A549 (cell line): Measurements from ENCODE around the gene STIM1. TPM values are rescaled to one million over a fixed set of nuclear protein-coding genes. Genes with fewer than 3 reads are reported as not detected.

ENCODE experiments used
- ATAC-seq, 2 experiments: fragments of 200-7000 bp in 1 of 2; fragments of >200 bp in 1 of 2; cut with Nextera tagmentation in 1 of 2; cut with Tn5 transposase in 1 of 2; 3 replicates each; pipeline versions ENCODE4 v1.8.0 to v1.9.1; 2018 to 2020; ENCODE audit warnings: mild to moderate bottlenecking in 1 of 2, moderate library complexity in 1 of 2
- CTCF ChIA-PET: fragments of 300-600 bp; sonication (Branson Sonifier 250); formaldehyde crosslinking; extraction: SDS; loops from one replicate; lab custom pipeline; 2021; ENCODE audit warnings: antibody characterized with exemption, inconsistent platforms; lab: Yijun Ruan, JAX
- POLR2A ChIA-PET: fragments of 350-600 bp; formaldehyde crosslinking; extraction: SDS; loops from one replicate; lab custom pipeline; 2021; ENCODE audit warnings: antibody characterized with exemption, inconsistent platforms; lab: Yijun Ruan, JAX
- DNase-seq, 2 experiments: peaks; one replicate each; pipeline versions ENCODE4 v3.0.0 to v3.0.0-alpha.2; 2011 to 2016; ENCODE audit warnings: low read depth in 1 of 2, low spot score in 1 of 2
- FAIRE-seq: peaks from 2 replicates; lab custom pipeline; 2011; peaks lifted over from hg19 to GRCh38; lab: Jason Lieb, UNC
- H3K27ac ChIP-seq, 2 experiments: fragments of >200 bp; sonication (Bioruptor Twin); formaldehyde crosslinking; 3 replicates each; pipeline ENCODE4 v1.5.1; 2016 to 2017
- H3K4me1 ChIP-seq: fragments of >200 bp; sonication (Bioruptor Twin); formaldehyde crosslinking; 3 replicates; pipeline ENCODE4 v1.6.1; 2016
- H3K4me2 ChIP-seq: fragments of >200 bp; sonication (Bioruptor Twin); formaldehyde crosslinking; 3 replicates; pipeline ENCODE4 v1.6.1; 2016
- H3K4me3 ChIP-seq: fragments of >200 bp; sonication (Bioruptor Twin); formaldehyde crosslinking; 3 replicates; pipeline ENCODE4 v1.5.1; 2016
- H3K9me3 ChIP-seq: fragments of >200 bp; sonication (Bioruptor Twin); formaldehyde crosslinking; 3 replicates; pipeline ENCODE4 v1.6.1; 2016
- BHLHE40 ChIP-seq: IDR thresholded peaks from 2 replicates; pipeline ENCODE4 v1.6.1; 2012; ENCODE audit warnings: low read depth, low read length, inconsistent platforms
- CBX2 ChIP-seq: fragments of 200-600 bp; sonication (generic); IDR thresholded peaks from 2 replicates; pipeline ENCODE4 v1.6.1; 2016; ENCODE audit warnings: low read depth, mild to moderate bottlenecking, borderline replicate concordance
- CEBPB ChIP-seq, 2 experiments: fragments of >200 bp in 1 of 2; sonication (Bioruptor Twin) in 1 of 2; formaldehyde crosslinking in 1 of 2; IDR thresholded peaks; 2 replicates each; pipeline ENCODE4 v1.6.1; 2012 to 2016
- CHD4 ChIP-seq: fragments of 200-600 bp; sonication (generic); IDR thresholded peaks from 2 replicates; pipeline ENCODE4 v1.6.1; 2016; ENCODE audit warnings: antibody characterized with exemption, mild to moderate bottlenecking, borderline replicate concordance
- EHMT2 ChIP-seq: fragments of 200-600 bp; sonication (generic); IDR thresholded peaks from 2 replicates; pipeline ENCODE4 v1.6.1; 2016; ENCODE audit warnings: antibody characterized with exemption, low read depth, mild to moderate bottlenecking, moderate library complexity
- ESRRA ChIP-seq: fragments of 150-350 bp; IDR thresholded peaks from 2 replicates; pipeline ENCODE4 v1.6.1; 2014; ENCODE audit warnings: mild to moderate bottlenecking, low read length, borderline replicate concordance
- FOXS1 ChIP-seq: fragments of 250-450 bp; sonication (Bioruptor Pico); IDR thresholded peaks from 2 replicates; pipeline ENCODE4 v1.5.0; 2020; ENCODE audit warnings: mild to moderate bottlenecking, moderate library complexity
- HDAC2 ChIP-seq: fragments of 200-600 bp; sonication (generic); IDR thresholded peaks from 2 replicates; pipeline ENCODE4 v1.6.1; 2016
- HEYL ChIP-seq: fragments of 250-450 bp; sonication (Bioruptor Pico); IDR thresholded peaks from 2 replicates; pipeline ENCODE4 v1.8.0; 2021; ENCODE audit warnings: mild to moderate bottlenecking, moderate library complexity
- HOXB13 ChIP-seq: fragments of 250-450 bp; sonication (Bioruptor Pico); IDR thresholded peaks from 2 replicates; pipeline ENCODE4 v1.5.0; 2020; ENCODE audit warnings: low read depth, mild to moderate bottlenecking, moderate library complexity
- HOXB5 ChIP-seq: fragments of 250-450 bp; sonication (Bioruptor Pico); IDR thresholded peaks from 2 replicates; pipeline ENCODE4 v1.5.0; 2020; ENCODE audit warnings: mild to moderate bottlenecking, moderate library complexity
- JUNB ChIP-seq: fragments of >200 bp; sonication (Bioruptor Twin); formaldehyde crosslinking; IDR thresholded peaks from 2 replicates; pipeline ENCODE4 v1.6.1; 2016
- KDM1A ChIP-seq: fragments of 200-600 bp; sonication (generic); IDR thresholded peaks from 2 replicates; pipeline ENCODE4 v1.6.1; 2016; ENCODE audit warnings: low read depth, mild to moderate bottlenecking
- KDM5A ChIP-seq: fragments of 200-600 bp; sonication (generic); IDR thresholded peaks from 2 replicates; pipeline ENCODE4 v1.6.1; 2016; ENCODE audit warnings: antibody characterized with exemption, mild to moderate bottlenecking
- MAFK ChIP-seq: fragments of 450-650 bp; IDR thresholded peaks from 2 replicates; pipeline ENCODE4 v1.6.1; 2014; ENCODE audit not compliant: partially characterized antibody
- MAZ ChIP-seq: fragments of 150-350 bp; IDR thresholded peaks from 2 replicates; pipeline ENCODE4 v1.6.1; 2014; ENCODE audit warnings: antibody characterized with exemption, low read depth, low read length, borderline replicate concordance
- MYC ChIP-seq: IDR thresholded peaks from 2 replicates; pipeline ENCODE4 v1.6.1; 2012; ENCODE audit warnings: mild to moderate bottlenecking, inconsistent platforms, low read length, improper control_type of control experiment, borderline replicate concordance
- NR3C1 ChIP-seq: fragments of >200 bp; sonication (Bioruptor Twin); formaldehyde crosslinking; IDR thresholded peaks from 3 replicates; pipeline ENCODE4 v1.6.1; 2017
- RAD21 ChIP-seq, 2 experiments: fragments of >200 bp in 1 of 2; sonication (Bioruptor Twin) in 1 of 2; formaldehyde crosslinking in 1 of 2; IDR thresholded peaks in 1 of 2; conservative IDR thresholded peaks in 1 of 2; 2 replicates in 1 of 2; 3 replicates in 1 of 2; pipeline ENCODE4 v1.6.1; 2012 to 2018; ENCODE audit warnings: inconsistent platforms in 1 of 2
- RARB ChIP-seq: fragments of 250-450 bp; sonication (Bioruptor Pico); IDR thresholded peaks from 2 replicates; pipeline ENCODE4 v1.8.0; 2021; ENCODE audit warnings: mild to moderate bottlenecking, moderate library complexity
- RCOR1 ChIP-seq: fragments of 150-350 bp; IDR thresholded peaks from 2 replicates; pipeline ENCODE4 v1.6.1; 2014; ENCODE audit warnings: antibody characterized with exemption, low read length, low read depth
- RNF2 ChIP-seq: fragments of 200-600 bp; sonication (generic); IDR thresholded peaks from 2 replicates; pipeline ENCODE4 v1.6.1; 2016; ENCODE audit warnings: low read depth, mild to moderate bottlenecking, antibody characterized with exemption, moderate library complexity, borderline replicate concordance
- TFCP2L1 ChIP-seq: fragments of 250-450 bp; sonication (Bioruptor Pico); IDR thresholded peaks from 2 replicates; pipeline ENCODE4 v1.5.0; 2021; ENCODE audit warnings: mild to moderate bottlenecking
- ZFP36 ChIP-seq: fragments of 450-650 bp; IDR thresholded peaks from 2 replicates; pipeline ENCODE4 v1.6.1; 2014; ENCODE audit warnings: borderline replicate concordance; ENCODE audit not compliant: partially characterized antibody
- ZSCAN20 ChIP-seq: fragments of 250-450 bp; sonication (Bioruptor Pico); IDR thresholded peaks from 2 replicates; pipeline ENCODE4 v1.8.0; 2022; ENCODE audit warnings: mild to moderate bottlenecking, moderate library complexity
- polyA plus RNA-seq, 4 experiments: library from polyadenylated mRNA; depleted of rRNA in 3 of 4; stranded (reverse); fragments of >200 nt; fragmentation: RNase III in 1 of 4; extraction: RNeasy Plus Mini Kit Qiagen cat#74134 plus additional on column Dnase treatment in 1 of 4; gene quantifications; 2 replicates in 3 of 4; 3 replicates in 1 of 4; pipeline ENCODE4 v1.2.3, GENCODE V29; 2011 to 2017
- TF ChIP-seq, protein P1 (sequence below): fragments of 250-450 bp; sonication (Bioruptor Pico); IDR thresholded peaks from 2 replicates; pipeline ENCODE4 v1.5.0; 2021; ENCODE audit warnings: mild to moderate bottlenecking, moderate library complexity, borderline replicate concordance
- TF ChIP-seq, protein P2 (sequence below): fragments of 450-650 bp; IDR thresholded peaks from 2 replicates; pipeline ENCODE4 v1.6.1; 2014; ENCODE audit warnings: antibody characterized with exemption
- TF ChIP-seq, protein P3 (sequence below): IDR thresholded peaks from 2 replicates; pipeline ENCODE4 v1.6.1; 2012
- TF ChIP-seq, protein P4 (sequence below): fragments of >200 bp; sonication (Bioruptor Twin); formaldehyde crosslinking; IDR thresholded peaks from 3 replicates; pipeline ENCODE4 v1.6.1; 2016
- TF ChIP-seq, protein P5 (sequence below): fragments of 150-350 bp; IDR thresholded peaks from 2 replicates; pipeline ENCODE4 v1.6.1; 2014; ENCODE audit warnings: low read depth, mild to moderate bottlenecking, low read length
- TF ChIP-seq, protein P6 (sequence below): IDR thresholded peaks from 2 replicates; pipeline ENCODE4 v1.6.1; 2012; ENCODE audit warnings: low read depth, borderline replicate concordance

STIM1 gene
- polyA plus RNA-seq, 2 of the 4 experiments (the other 2 are of a cell fraction) = 35.2 to 38.7 TPM

DNA sequence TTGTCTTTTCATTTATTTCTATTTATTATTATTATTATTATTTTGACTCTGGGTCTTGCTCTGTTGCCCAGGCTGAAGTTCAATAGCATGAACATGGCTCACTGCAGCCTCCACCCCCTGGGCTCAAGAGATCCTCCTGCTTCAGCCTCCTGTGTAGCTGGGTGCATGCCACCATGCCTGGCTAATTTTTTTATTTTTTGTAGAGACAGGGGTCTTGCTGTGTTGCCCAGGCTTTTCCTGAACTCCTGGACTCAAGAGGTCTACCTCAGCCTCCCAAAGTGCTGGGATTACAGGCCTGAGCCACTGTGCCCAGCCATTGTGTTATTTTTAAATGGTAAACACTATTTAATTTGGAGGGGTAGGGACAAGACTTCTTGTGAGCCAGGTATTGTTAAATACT, 215.9 kb downstream of the STIM1 start:
- Histone ChIP-seq H3K27ac (no peak overlapping the region), H3K4me2 (no peak overlapping the region), H3K9me3 (no peaks in the 10 kb centered on the region), H3K4me1 (no peaks in the 10 kb centered on the region), H3K4me3 (no peak overlapping the region)
- ChIA-PET POLR2A (interaction anchor here (3.6 kb wide), 1 partner anchor 216 kb away, joined by 24 read pairs; the partner anchor contains the start of gene STIM1), CTCF (interaction anchor here (1.0 to 15.7 kb wide), 11 partner anchors 10 to 263 kb away, joined by 3 to 919 read pairs (median 12); partner anchors contain the start of genes PGAP2, RHOG and STIM1)
- FAIRE-seq (no peak), ATAC-seq (no peak), DNase-seq (no peak)
- TF ChIP-seq KDM1A (no peak), HOXB13 (CRISPR knock-in tag) (no peak), BHLHE40 (no peak), MAFK (no peak), CHD4 (no peak), JUNB (no peak), RAD21 (conservative IDR thresholded peaks at IDR 0.05 in 1 of 2, IDR thresholded peaks at IDR 0.05 in 1 of 2) (no peak), RNF2 (no peak), ESRRA (no peak), FOXS1 (CRISPR knock-in tag) (no peak), EHMT2 (no peak), HEYL (CRISPR knock-in tag) (no peak), RCOR1 (no peak), MYC (no peak), ZFP36 (no peak)
- TF ChIP-seq, protein P1, sequence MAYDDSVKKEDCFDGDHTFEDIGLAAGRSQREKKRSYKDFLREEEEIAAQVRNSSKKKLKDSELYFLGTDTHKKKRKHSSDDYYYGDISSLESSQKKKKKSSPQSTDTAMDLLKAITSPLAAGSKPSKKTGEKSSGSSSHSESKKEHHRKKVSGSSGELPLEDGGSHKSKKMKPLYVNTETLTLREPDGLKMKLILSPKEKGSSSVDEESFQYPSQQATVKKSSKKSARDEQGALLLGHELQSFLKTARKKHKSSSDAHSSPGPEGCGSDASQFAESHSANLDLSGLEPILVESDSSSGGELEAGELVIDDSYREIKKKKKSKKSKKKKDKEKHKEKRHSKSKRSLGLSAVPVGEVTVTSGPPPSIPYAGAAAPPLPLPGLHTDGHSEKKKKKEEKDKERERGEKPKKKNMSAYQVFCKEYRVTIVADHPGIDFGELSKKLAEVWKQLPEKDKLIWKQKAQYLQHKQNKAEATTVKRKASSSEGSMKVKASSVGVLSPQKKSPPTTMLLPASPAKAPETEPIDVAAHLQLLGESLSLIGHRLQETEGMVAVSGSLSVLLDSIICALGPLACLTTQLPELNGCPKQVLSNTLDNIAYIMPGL (CRISPR knock-in tag) = no peak
- TF ChIP-seq, protein P2, sequence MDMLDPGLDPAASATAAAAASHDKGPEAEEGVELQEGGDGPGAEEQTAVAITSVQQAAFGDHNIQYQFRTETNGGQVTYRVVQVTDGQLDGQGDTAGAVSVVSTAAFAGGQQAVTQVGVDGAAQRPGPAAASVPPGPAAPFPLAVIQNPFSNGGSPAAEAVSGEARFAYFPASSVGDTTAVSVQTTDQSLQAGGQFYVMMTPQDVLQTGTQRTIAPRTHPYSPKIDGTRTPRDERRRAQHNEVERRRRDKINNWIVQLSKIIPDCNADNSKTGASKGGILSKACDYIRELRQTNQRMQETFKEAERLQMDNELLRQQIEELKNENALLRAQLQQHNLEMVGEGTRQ = no peak
- TF ChIP-seq, protein P3, sequence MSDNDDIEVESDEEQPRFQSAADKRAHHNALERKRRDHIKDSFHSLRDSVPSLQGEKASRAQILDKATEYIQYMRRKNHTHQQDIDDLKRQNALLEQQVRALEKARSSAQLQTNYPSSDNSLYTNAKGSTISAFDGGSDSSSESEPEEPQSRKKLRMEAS = no peak

DNA sequence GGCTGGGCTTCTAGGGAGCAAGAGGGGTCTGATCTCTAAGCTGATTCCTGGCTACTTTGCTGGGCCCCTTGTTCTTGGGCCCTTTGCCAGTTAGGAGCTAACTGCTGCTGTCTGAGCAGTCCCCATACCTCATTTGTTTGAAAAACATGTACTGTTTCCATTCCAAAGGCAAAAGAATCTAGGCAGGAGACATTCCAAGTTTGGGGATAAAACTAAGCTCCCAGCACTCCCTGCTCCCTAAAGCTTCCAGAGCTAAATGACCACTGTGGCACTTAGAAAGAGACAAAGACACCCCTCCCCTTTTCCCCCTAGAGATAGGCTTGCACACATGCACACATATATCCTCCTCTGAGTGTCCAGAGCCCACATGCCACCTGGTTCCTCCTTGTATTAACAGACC, 216.4 kb downstream of the STIM1 start:
- no peaks in the 10 kb centered on the region for H3K9me3 ChIP-seq
- CTCF ChIA-PET = interaction anchor here (0.9 to 15.7 kb wide), 36 partner anchors 10 to 263 kb away, joined by 3 to 919 read pairs (median 8); partner anchors contain the start of genes PGAP2, RHOG and STIM1
- no peak overlapping the region for H3K4me3 ChIP-seq
- FAIRE-seq = no peak
- no peak overlapping the region for H3K4me2 ChIP-seq
- POLR2A ChIA-PET = interaction anchor here (0.6 to 3.6 kb wide), 3 partner anchors 217 to 231 kb away, joined by 3 to 24 read pairs (median 9); partner anchors contain the start of genes RHOG and STIM1
- no peak overlapping the region; a peak in 1 of 6 replicates for H3K27ac ChIP-seq
- no peak for DNase-seq
- no peaks in the 10 kb centered on the region for H3K4me1 ChIP-seq
- ATAC-seq = peak; percentile 44 to 61; a peak in 4 of 6 replicates
- TF ChIP-seq, protein P3 = no peak
- TF ChIP-seq, protein P2 = no peak
- TF ChIP-seq ZSCAN20 (CRISPR knock-in tag) (no peak), MAZ (no peak), MYC (no peak), TFCP2L1 (CRISPR knock-in tag) (no peak), CBX2 (no peak), RARB (CRISPR knock-in tag) (no peak), NR3C1 (no peak), HDAC2 (no peak), CEBPB (IDR thresholded peaks at IDR 0.05) (no peak), KDM5A (no peak), MAFK (no peak), HOXB13 (CRISPR knock-in tag) (no peak), ESRRA (no peak), HOXB5 (CRISPR knock-in tag) (no peak)
- TF ChIP-seq, protein P4, sequence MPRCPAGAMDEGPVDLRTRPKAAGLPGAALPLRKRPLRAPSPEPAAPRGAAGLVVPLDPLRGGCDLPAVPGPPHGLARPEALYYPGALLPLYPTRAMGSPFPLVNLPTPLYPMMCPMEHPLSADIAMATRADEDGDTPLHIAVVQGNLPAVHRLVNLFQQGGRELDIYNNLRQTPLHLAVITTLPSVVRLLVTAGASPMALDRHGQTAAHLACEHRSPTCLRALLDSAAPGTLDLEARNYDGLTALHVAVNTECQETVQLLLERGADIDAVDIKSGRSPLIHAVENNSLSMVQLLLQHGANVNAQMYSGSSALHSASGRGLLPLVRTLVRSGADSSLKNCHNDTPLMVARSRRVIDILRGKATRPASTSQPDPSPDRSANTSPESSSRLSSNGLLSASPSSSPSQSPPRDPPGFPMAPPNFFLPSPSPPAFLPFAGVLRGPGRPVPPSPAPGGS = no peak
- TF ChIP-seq, protein P5, sequence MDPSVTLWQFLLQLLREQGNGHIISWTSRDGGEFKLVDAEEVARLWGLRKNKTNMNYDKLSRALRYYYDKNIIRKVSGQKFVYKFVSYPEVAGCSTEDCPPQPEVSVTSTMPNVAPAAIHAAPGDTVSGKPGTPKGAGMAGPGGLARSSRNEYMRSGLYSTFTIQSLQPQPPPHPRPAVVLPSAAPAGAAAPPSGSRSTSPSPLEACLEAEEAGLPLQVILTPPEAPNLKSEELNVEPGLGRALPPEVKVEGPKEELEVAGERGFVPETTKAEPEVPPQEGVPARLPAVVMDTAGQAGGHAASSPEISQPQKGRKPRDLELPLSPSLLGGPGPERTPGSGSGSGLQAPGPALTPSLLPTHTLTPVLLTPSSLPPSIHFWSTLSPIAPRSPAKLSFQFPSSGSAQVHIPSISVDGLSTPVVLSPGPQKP = no peak
- TF ChIP-seq, protein P6, sequence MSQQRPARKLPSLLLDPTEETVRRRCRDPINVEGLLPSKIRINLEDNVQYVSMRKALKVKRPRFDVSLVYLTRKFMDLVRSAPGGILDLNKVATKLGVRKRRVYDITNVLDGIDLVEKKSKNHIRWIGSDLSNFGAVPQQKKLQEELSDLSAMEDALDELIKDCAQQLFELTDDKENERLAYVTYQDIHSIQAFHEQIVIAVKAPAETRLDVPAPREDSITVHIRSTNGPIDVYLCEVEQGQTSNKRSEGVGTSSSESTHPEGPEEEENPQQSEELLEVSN = no peak
